Brain pericyte (primary cell): ENCODE data around the gene IQGAP2.
"Not testable (repeated sequence)": the region's sequence is repeated elsewhere in the genome, so short reads cannot be mapped to it uniquely, and the experiment has no call there.

Experiments used
- DNase-seq: peaks from one replicate; pipeline ENCODE4 v3.0.0-alpha.2; 2012; ENCODE audit warnings: low read depth, low spot score

The IQGAP2 gene

DNA sequence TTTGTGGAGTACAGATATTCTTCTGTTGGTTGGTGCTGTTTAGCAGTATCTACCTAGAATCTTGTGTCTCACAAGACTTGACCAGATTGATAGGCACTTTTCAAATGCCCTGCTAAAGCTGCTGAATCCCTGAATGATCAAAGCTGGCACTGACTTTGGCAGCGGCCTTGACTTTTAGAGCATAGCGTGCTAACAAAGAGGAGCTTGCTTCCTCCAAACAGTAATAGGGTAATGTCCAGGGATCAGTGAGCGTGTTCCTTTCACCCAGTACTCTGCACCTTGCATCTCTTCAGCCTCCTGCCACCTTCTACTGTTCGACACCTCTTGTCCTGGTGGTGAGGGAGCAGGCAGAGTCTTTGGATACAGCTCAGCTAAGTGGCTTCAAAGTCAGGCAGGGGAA lies 100.8 kb downstream of the IQGAP2 start:
- DNase-seq: no peak

DNA sequence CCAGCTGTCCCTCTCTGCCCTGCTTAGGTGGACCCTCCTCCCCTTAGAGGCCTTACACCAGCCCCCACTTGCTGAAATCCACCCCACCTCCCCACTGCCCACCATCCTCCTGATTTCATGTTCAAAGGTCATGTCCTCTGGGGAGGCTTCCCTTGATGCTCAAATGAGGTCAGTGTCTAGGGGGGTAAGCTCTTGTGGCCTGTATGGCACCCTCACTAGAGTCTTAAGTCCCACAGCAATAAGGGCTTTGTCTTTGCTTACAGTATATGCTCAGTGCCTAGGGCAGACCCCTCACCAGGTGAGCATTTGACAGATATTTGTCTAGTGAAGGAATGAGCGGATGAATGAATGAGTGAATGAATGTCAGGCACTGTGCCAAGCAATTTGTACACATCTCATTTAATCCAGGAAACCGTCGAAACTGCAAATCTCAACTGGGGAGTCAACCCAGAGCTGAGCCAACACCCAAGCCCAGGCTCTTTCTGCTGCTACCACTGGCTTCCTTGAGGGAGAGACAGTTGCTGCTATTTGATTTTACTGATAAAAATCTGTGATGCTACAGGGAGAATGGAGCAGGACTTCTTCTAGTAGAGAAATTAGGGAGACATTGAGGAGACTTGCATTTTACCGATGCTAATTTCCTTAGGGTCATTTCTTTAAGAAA lies 101.9 kb downstream of the IQGAP2 start:
- no peak for DNase-seq

DNA sequence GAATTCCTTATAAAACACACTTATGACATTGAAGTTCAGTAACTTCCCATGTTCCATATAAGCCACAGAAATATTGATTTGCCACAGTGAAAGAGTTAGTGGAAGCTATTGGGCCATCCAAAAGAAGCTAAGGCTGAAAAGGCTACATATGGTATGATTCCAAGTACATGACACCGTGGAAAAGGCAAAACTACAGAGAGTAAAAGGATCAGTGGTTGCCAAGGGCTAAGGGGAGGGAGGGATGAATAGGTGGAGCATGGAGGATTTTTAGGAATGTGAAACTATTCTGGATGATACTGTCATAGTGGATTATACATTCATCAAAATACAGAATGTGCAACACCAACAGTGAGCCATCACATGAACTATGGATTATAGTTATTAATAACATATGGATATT lies 110.4 kb downstream of the IQGAP2 start:
- DNase-seq: no peak

DNA sequence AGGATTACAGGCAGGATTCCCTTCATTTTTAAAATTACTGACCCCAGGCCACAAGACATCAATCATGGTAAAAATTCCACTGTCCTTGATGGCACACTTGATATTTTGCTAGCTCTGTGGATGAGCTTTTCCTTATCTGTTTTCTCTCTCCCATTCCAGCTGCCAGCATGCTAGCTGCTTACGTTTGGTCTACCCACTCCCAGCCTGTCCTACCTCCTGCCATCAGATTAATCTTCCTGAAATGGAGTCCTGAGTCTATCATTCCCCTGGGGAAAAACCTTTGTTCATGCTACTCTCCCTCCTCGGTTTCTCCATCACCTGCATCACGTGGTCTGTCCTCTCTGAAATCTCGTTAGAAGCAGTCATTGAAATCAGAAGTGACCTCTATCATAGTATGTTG lies 111.2 kb downstream of the IQGAP2 start:
- DNase-seq: no peak

DNA sequence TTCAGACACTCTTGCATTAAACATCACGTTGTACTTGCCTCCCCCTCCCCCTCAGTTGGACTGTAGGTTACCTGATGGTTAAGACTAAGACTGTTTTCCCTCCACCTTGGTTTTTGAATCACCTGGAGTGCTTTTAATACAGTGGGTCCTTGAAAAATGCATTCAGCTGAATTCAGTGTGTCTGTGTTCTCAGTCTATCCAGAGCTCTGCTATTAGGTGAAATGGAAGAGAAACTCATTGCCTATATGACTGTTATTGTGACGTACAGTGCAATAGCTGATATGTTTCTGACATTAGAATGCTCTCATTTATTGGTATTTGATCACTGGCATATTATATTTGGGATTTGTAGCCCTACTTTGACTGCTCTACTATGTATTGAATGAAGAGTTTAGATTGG lies 111.6 kb downstream of the IQGAP2 start:
- DNase-seq: no peak

DNA sequence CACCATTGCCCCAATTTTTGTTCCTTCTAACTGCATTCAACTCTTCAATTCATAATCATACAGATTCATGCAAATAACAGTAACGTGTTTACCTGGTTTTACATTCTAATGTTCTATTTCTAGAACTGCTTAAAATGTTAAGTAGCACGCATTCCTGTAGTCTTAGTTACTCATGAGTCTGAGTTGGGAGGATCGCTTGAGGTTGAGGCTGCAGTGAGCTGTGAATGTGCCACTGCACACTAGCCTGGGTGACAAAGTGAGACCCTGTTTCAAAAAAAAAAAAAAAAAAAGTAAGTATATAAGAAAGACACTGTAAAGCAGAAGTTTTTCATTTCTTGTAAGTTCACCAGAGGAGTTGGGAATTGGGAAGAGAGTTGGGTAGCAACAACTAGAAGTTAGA lies 114.2 kb downstream of the IQGAP2 start:
- DNase-seq: no peak

DNA sequence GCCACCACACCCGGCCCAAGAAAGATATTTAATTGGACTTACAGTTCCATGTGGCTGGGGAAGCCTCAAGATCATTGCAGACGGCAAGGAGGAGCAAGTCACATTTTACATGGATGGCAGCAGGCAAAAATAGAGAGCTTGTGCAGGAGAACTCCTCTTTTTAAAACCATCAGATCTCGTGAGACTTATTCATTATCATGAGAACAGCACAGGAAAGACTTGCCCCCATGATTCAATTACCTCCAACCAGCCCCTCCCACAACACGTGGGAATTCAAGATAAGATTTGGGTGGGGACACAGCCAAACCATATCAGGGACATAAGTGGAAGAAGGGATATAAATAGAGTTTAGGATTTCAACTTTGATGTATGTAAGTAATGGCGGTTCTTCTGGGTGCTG lies 115.2 kb downstream of the IQGAP2 start:
- not testable (repeated sequence) for DNase-seq

DNA sequence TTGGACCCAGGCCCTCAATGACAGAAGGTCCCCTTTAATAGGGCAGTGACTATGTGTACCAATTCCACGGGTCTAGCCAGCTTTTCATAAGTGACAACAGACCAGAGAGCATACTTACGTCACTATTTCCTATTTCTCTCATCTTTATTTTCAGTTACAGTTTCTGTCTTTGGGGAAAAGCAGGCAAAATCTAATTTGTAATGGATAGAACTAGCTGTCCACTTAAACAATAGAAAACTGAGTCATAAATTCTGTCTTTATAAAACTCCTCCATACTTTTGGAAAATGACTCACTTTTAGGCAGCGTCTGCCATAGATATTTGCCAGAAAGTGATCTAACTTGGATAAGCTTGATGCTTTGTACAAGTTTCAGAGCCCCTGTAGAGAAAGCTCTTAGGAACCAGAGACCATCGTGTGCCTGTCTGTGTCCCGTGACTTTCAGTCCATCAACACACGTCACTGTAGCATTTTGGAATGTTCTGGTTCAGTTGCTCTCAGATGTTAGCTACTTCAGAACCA lies 118.2 kb downstream of the IQGAP2 start:
- DNase-seq: no peak

DNA sequence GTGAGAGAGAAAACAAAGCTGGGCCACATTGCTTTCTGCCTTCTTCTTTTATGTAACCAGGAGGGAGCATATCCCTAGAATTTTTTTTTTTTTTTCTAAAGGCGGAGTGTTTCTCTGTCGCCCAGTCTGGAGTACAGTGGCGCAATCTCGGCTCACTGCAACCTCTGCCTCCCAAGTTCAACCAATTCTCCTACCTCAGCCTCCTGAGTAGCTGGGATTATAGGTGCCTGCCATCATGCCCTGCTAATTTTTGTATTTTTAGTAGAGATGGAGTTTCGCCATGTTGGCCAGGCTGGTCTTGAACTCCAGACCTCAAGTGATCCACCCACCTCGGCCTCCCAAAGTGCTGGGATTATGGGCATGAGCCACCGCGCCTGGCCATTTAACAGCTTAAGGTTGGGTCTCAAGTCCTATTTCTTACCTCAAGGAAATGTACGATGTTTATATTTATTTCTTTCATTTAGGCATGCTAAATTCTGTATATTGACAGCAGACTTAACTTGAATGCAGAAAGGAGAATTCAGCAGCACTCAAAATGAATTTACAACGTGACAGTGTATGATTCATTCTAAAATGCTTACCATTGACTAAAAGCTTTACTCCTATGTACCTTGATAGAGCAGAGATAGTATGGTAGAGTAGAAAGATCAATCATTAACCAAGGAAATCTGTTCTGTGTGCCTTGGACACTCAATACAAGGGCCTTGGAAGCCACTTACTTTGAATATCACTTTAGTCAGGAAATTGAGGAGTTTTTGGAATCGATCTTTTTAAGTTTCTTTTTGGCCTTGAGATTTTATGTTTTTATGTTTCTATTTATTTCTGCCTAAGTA lies 119.2 kb downstream of the IQGAP2 start:
- DNase-seq: no peak

DNA sequence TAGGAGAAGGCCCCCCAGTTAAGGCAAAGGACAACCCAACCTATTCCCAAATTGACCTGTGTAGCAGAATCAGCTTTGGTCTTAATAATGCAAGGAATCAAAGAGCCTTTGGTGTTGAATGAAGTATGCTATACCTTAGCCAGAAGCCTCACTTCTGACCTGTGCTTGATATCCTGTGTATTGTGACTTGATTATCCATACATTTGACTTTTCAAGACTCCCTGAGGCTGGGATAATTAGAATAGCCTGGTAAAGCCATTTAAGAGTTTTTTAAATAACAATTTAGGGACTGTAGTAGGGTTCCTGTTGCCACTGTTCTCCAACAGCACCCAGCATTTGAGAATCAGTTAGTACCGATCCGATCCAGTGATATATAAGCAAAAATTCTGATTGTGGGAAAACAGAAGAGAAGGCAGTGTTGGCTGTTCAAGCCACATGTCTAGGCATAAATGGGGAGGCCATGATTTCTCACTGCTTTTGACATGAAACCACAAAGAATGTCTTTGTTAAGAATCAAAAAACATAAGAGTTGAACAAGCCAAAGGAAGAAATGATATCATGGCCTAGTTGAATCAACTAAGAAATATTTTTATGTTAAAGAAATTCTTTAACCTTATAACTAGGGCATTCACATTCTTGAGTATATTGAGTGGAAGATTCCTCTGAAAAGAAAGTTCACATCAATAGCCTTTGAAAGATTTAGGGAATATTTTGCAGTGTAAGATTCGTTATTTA lies 121.2 kb downstream of the IQGAP2 start:
- DNase-seq: no peak

DNA sequence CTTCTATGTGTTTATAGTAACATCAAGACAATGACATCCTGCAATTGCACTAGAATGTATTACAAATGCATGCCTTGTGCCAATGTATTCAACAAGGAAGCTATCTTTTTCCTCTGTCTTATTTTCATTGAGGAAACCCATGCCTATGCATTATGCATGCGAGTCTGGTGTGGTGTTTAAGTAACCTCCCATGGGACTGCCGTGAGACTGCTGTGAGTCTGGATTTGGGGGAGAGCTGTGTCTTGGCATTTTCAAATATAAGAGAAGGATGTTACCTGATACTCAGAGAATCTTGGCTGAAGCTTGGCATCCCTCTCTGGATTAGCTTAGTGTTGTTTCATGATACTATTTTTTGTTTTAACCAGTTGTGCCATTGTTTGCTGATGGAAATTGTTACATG lies 121.8 kb downstream of the IQGAP2 start:
- DNase-seq: peak; percentile 32

DNA sequence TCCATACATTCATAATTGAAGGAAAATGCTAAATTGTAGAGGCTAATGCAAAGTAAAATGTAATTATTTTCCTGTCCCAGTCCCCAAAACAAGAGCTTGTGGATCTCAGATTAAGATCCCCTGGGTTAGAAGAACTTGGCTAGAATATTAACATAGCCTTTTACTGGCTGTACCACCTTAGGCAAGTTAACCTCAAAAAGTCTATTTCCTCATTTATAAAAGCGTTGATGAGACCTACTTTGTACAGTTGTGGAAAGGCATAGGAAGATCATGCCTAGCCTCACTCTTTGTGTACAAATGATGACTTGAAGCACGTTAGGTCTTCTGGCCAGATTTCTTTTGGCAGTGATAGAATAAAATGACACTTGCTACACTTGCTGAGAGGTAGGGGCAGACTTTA lies 122.9 kb downstream of the IQGAP2 start:
- DNase-seq: no peak

DNA sequence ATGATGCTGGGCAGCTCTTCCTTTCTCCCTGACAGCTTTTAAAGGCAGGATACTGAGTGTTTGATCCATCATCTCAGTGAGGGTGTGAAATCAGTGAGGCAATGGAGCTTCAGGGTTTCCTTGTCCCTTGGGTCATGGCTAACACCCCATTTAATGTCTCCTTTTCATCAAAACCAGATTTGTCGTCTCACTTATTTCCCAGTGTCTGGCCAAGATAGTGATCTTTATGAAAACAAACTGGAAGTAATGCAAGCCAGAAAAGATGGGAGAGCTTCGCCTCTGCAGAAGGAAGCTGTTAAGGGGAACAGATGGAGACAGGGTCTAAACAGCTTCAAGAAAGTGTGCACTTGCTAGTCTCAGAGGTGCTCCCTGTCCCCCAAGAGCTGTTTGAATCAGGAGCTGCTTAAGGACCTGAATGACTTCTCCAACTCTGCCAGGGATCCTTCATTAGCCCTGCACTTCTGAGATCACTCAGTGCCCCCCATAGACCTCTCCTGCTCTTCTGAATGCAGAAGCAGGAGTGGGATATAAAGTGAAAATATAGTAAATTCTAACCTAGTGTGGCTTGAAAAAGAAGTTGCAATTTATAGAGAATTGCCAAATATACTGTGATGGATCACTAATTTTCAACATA lies 124.0 kb downstream of the IQGAP2 start:
- DNase-seq: no peak

DNA sequence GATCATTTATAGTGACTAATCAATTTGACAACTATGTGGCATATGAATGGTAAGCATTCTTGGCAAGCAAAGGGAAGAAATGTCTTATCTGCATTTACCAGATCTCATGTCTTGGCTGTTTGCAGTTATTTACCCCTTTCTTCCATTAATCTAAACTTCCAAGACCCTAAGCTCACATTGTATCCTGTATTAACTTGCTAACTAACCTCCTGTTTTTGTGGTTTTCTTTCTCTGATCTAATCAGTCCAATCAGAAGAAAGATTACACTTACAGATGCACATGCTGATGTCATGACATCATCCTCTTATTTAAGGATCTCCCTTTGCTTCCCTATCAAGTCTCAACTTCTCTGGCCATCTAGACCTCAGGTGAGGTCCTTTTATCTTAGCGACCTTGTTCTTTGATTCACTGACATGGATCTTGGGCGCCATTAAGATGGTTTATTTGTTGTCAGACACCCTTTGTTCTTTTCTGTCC lies 124.6 kb downstream of the IQGAP2 start:
- no peak for DNase-seq

DNA sequence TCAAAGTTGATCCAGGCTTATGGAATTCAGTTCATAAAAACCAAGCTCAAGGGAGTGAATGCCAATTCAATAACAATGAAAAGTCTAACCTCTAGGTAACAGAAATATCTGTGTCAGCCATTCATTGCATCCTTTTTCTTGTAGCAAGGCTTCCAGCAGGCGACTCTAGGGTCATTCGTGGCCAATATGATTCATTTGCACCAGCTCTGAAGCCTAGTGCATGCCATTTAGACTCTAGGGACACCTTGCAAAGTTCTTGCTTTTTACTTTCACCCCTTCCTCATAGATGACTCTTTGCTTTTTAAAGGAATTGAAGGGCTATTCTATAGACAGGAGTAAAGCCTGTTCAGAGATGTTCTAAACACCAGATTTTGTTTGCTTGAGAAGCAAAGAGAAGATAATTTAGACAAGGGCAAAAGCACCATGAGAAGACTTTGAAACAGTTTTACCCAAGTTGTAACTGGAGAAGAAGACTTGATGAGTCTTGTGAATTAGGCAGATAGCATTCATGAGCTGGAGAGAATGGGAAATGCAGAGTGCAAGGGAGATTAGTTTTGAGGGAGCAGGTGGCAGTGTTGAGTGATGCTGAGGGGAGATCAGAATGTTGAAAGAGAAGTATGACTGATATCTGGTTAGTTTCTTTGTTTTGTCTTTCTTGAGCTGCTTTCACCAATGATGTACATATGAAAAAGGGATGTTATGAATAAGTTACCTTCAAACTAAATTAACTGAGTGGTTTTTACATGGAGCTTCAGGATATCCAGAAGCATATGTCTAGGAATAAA lies 125.7 kb downstream of the IQGAP2 start:
- no peak for DNase-seq

DNA sequence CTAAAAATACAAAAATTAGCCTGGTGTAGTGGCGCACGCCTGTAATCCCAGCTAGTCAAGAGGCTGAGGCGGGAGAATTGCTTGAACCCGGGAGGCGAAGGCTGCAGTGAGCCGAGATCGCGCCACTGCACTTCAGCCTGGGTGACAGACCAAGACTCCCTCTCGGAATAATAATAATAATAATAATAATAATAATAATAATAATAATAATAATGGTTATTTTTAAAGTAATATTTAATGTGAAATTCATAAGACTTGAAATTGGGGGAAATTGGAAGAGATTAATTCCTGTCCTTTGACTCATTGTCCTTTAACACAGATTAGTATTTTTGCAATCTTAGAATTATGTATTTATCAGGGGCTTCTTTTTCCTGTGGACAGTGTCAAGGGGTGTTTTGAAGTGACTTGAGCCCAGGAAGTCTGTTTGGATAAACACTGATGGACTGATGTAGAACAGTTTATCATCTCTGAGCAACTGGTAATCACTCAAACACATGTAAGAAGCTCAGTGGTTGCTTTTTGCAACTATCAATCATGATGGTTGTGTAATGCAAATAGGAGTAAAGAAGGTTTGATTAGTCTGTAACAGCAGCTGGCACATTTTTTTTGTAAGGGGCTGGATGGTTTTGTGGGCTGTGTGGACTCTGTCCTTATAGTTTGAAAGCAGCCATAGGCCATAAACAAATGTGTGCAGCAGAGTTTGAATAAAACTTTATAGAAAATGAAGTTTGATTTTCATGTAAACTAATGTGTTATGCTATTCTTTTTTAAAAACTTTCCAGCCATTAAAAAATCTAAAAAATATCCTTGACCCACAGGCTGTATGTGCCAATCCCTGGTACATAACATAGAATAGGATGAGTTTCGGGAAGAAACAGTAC lies 126.6 kb downstream of the IQGAP2 start:
- DNase-seq: no peak

DNA sequence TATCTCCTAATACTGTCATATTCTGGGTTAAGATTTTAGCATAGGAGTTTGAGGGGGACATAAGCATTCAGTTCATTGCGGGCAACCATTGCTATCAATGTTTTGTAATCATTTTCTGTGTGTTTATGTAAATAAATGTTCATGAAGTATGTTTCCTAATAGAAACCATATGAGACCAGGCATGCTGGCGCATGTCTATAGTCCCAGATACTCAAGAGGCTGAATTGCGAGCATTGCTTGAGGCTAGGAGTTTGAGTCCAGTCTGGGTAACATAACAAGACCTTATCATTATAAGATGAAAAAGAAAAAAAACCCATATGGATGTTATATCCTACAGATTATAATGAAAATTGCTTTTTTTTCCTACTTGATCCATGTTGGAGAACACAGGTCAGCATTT lies 129.0 kb downstream of the IQGAP2 start:
- no peak for DNase-seq

DNA sequence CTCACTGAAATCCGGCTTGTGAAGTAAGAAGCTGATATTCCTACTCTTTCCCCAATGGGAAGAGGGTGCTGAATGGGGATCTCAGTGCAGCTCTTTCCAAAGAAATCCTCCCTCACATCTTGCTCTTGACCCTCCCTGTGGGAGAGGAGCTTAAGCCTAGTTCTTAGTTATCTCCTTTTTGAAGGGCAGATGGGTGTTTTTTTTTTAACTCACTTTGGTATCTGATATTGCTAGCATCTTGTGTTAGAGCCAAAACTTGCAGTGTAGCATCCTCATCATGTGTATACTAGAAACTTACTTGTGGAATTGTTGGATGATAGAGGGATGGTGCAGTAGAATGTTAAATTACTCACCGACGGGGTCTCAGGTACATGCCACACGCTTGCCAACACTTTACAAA lies 129.9 kb downstream of the IQGAP2 start:
- no peak for DNase-seq

DNA sequence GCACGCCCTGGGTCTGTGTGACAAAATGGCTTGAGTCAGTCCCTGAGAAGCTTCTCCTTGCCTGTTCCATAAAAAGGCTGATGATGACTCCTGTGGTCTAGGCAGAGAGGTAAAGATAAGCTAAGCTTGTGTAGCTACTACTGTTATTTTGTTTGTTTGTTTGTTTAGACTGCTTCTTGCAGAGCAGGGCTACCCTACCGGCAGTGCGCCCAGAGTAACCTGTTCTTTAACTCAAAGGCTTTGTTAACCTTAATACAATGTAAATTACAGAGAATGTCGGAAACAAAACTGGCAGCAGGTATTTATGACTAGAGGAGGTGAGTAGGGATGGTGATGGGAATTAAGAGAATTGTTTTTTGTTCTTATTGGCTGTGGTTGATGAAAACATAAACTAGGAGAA lies 132.5 kb downstream of the IQGAP2 start:
- DNase-seq: no peak

DNA sequence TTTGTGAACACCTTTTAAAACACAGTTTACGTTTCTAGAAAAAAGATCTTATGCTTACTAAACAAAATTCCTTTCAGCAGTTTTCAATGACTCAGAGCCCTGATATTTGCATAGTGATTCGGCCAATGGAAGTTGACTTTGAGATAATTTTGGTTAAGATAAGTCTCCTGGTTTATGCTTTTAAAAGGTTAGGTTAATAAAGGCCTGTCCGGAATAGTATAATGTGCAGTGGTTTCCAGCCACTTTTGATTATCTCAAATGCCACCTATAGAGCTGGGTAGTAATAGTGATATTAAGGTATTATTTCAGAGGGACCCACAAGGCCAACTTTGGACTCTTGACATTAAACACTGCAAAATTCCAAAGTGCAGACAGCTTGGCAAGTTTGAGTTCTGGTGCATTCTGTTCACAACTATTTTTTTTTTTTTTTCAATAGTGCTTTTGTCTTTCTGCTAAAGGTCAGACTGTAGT lies 134.0 kb downstream of the IQGAP2 start:
- DNase-seq: no peak
